Common myeloid progenitor, CD34-positive (primary cell): ENCODE data around the gene CUX1.

ENCODE experiments used
- CTCF ChIA-PET: fragments of 350-600 bp; sonication (Branson Sonifier 250); formaldehyde crosslinking; loops from one replicate; lab custom pipeline; 2021; ENCODE audit warnings: antibody characterized with exemption; lab: Charles Lee
- POLR2A ChIA-PET: fragments of 350-600 bp; sonication (Branson Sonifier 250); formaldehyde crosslinking; loops from one replicate; lab custom pipeline; 2021; ENCODE audit warnings: antibody characterized with exemption; lab: Charles Lee
- DNase-seq, 3 donors: peaks; one replicate each; pipeline versions ENCODE4 v3.0.0 to v3.0.0-alpha.2; 2013
- H3K27ac ChIP-seq, 2 experiments: 1 replicate in 1 of 2; 2 replicates in 1 of 2; pipeline ENCODE4 v1.7.0; 2013; ENCODE audit warnings: inconsistent platforms in 2 of 2, low read length in 2 of 2, mild to moderate bottlenecking in 2 of 2, low read depth in 1 of 2, moderate library complexity in 1 of 2; ENCODE audit not compliant: severe bottlenecking in 2 of 2, insufficient read depth in 1 of 2, poor library complexity in 1 of 2
- H3K27me3 ChIP-seq, 5 experiments: replicated peaks in 2 of 5; 1 replicate in 3 of 5; 2 replicates in 2 of 5; pipeline versions ENCODE4 v1.6.1 to v1.7.0; 2013; ENCODE audit warnings: low read length in 4 of 5, mild to moderate bottlenecking in 2 of 5, moderate library complexity in 2 of 5, inconsistent platforms in 1 of 5; ENCODE audit not compliant: insufficient read depth in 5 of 5, control insufficient read depth in 4 of 5
- H3K36me3 ChIP-seq, 4 experiments: 1 replicate in 2 of 4; 2 replicates in 2 of 4; pipeline versions ENCODE4 v1.6.1 to v1.7.0; 2013; ENCODE audit warnings: low read length in 3 of 4, control low read depth in 1 of 4, mild to moderate bottlenecking in 1 of 4; ENCODE audit not compliant: control insufficient read depth in 4 of 4, insufficient read depth in 4 of 4
- H3K4me1 ChIP-seq, 4 experiments: 1 replicate in 3 of 4; 2 replicates in 1 of 4; pipeline versions ENCODE4 v1.6.1 to v1.7.1; 2013; ENCODE audit warnings: low read length in 3 of 4, mild to moderate bottlenecking in 3 of 4, control low read depth in 1 of 4, inconsistent platforms in 1 of 4, moderate library complexity in 1 of 4; ENCODE audit not compliant: control insufficient read depth in 4 of 4, insufficient read depth in 4 of 4; ENCODE audit errors: control extremely low read depth in 1 of 4
- H3K4me3 ChIP-seq, 7 experiments: 1 replicate in 4 of 7; 2 replicates in 3 of 7; pipeline versions ENCODE4 v1.5.1 to v1.7.0; 2013; ENCODE audit warnings: mild to moderate bottlenecking in 7 of 7, low read length in 6 of 7, moderate library complexity in 6 of 7, inconsistent platforms in 2 of 7, low read depth in 2 of 7, control low read depth in 1 of 7; ENCODE audit not compliant: insufficient read depth in 4 of 7, control insufficient read depth in 1 of 7; ENCODE audit errors: extremely low read depth in 1 of 7
- H3K9me3 ChIP-seq, 5 experiments: 1 replicate in 4 of 5; 2 replicates in 1 of 5; pipeline versions ENCODE4 v1.6.1 to v1.7.1; 2013; ENCODE audit warnings: low read length in 4 of 5, mild to moderate bottlenecking in 2 of 5, inconsistent platforms in 1 of 5, low read depth in 1 of 5, moderate library complexity in 1 of 5; ENCODE audit not compliant: control insufficient read depth in 4 of 5, insufficient read depth in 2 of 5; ENCODE audit errors: control extremely low read depth in 1 of 5
- WGBS: methylation state at CpG from one replicate; pipeline ENCODE4 v1.1.5; 2013; ENCODE audit not compliant: insufficient coverage; 5-methylcytosine and 5-hydroxymethylcytosine counted together

Gene CUX1

DNA sequence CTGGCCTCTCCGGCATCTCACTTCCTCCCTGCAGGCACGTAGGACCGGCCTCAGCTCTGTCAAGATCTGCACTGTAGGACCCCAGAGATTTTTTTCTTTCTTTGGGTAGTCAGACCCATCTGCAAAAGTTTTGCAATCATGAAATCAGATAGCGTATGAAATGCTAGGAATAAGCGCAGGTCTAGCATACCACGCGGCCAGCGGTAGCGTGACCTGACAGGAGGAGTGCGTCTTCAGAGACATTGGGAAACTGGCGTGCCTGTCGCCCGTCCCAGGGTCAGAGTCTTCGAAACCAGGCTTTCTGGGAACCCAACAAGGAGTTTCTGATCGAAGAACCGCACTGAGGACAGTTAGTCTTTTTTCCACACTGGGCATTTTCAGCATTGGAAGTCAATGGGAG, 368.4 kb downstream of the CUX1 start:
- Histone ChIP-seq H3K27ac (no peak overlapping the region), H3K4me1 (no peaks in the 10 kb centered on the region), H3K36me3 (peaks cover 11 to 81% (median 52%) of the 10 kb centered on the region in 4 experiments), H3K9me3 (no peaks in the 10 kb centered on the region), H3K27me3 (no peaks in the 10 kb centered on the region), H3K4me3 (no peak overlapping the region)
- 90% methylated on average over 16 of the region's 16 CpGs for WGBS
- CTCF ChIA-PET = interaction anchor here (0.9 kb wide), 1 partner anchor 111 kb away, joined by 3 read pairs; no protein-coding TSS in a partner anchor
- POLR2A ChIA-PET = no interaction called here
- no peak for DNase-seq

DNA sequence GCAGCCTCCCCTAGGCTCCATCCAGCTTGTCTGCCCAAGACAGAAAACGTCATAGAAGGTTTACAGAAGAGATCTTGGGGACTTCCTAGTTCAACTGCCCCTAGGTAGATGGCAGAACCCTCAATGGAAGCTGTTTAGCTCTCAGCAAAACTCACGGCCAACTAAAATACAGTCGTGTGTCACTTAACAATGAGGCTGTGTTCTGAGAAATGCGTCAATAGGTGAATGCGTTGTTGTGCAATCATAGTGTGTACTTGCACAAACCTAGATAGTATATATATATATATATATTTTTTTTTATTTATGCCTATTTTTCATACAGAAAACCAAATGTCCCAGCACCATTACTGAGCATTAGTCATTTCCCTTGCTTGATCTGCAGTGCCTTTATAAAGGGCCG, 368.9 kb downstream of the CUX1 start:
- H3K27ac ChIP-seq = no peak overlapping the region
- WGBS = 100% methylated on average over 2 of the region's 6 CpGs
- DNase-seq = no peak
- ChIA-PET CTCF (no interaction called here), POLR2A (no interaction called here)
- H3K4me1 ChIP-seq = no peaks in the 10 kb centered on the region
- H3K4me3 ChIP-seq = no peak overlapping the region
- H3K27me3 ChIP-seq = no peaks in the 10 kb centered on the region
- peaks cover 9 to 82% (median 54%) of the 10 kb centered on the region in 4 experiments for H3K36me3 ChIP-seq
- H3K9me3 ChIP-seq = no peaks in the 10 kb centered on the region

DNA sequence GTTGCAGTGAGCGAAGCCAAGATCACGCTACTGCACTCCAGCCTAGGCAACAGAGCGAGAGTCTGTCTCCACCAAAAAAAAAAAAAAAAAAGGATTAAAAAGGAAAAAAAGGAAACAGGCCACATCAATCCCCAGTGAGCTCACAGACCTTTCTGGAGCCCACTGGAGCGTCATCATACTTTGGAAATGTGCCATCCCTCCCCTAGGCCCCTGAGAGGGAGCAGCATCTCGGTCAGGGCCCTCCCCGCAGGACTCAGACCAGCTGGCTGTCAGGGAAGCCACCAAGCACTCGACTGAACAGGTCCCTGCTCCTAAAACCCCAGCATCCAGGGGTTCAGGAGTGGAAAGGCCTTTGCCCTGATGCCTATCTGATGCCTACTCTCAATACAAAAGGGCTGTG, 371.3 kb downstream of the CUX1 start:
- POLR2A ChIA-PET = no interaction called here
- CTCF ChIA-PET = interaction anchor here (0.8 to 1.6 kb wide), 2 partner anchors 18 to 48 kb away, joined by 3 to 4 read pairs; no protein-coding TSS in a partner anchor
- H3K27me3 ChIP-seq = no peaks in the 10 kb centered on the region
- H3K4me3 ChIP-seq = no peak overlapping the region
- H3K9me3 ChIP-seq = no peaks in the 10 kb centered on the region
- no peak for DNase-seq
- WGBS = 94% methylated on average over 6 of the region's 7 CpGs
- no peaks in the 10 kb centered on the region for H3K4me1 ChIP-seq
- H3K27ac ChIP-seq = no peak overlapping the region
- H3K36me3 ChIP-seq = peaks cover 9 to 81% (median 54%) of the 10 kb centered on the region in 4 experiments

DNA sequence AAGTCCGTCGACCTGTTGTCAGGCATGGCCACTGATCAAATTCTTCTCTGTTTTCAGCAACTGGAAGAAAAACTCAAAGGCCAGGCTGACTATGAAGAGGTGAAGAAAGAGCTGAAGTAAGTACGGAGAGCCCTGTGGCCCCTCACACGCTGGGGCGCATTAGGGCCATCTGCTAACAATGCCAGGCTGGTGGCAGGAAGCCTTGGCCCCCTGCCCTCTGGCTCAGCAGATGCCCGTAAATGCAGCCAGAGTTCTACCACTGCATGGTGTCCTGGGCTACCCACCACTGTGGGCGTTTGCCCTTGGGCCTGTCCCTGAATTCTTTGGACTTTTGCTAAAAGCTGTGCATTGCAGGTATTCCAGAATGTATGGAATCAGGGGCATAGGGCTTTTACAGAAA, 372.3 kb downstream of the CUX1 start:
- H3K27me3 ChIP-seq = no peaks in the 10 kb centered on the region
- CTCF ChIA-PET = interaction anchor here (1.2 kb wide), 1 partner anchor 47 kb away, joined by 4 read pairs; no protein-coding TSS in a partner anchor
- peaks cover 12 to 80% (median 55%) of the 10 kb centered on the region in 4 experiments for H3K36me3 ChIP-seq
- WGBS = 98% methylated on average over 6 of the region's 7 CpGs
- POLR2A ChIA-PET = no interaction called here
- no peaks in the 10 kb centered on the region for H3K4me1 ChIP-seq
- H3K4me3 ChIP-seq = no peak overlapping the region
- H3K27ac ChIP-seq = no peak overlapping the region
- H3K9me3 ChIP-seq = no peaks in the 10 kb centered on the region
- no peak for DNase-seq

DNA sequence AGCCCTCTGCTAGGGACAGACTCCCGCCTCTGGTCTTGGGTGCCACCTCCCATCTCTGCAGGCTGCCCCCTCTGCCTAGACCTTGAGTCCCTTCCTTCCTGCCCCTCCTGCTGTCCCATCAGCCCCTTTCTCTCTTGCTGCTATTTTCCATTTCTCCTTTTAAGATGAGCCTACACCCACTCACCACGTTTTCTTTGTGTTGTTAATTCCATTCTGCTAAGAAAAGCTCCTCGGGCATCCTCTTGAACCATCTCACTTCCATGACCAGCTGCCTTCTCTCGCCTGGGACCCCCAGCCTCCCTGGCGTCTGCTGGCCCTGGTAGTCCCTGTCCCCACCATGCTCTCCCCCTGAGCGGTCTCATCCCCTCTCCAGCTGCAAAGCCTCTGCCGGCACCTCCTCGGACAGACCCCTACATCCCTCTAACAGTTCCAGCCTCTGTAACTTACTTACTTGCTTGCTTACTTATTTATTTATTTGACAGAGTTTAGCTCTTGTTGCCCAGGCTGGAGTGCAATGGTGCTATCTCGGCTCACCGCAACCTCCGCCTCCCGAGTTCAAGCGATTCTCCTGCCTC, 373.4 kb downstream of the CUX1 start:
- POLR2A ChIA-PET = no interaction called here
- no peaks in the 10 kb centered on the region for H3K27me3 ChIP-seq
- H3K9me3 ChIP-seq = no peaks in the 10 kb centered on the region
- 89% methylated on average over 10 of the region's 13 CpGs for WGBS
- CTCF ChIA-PET = interaction anchor here (1.2 kb wide), 1 partner anchor 46 kb away, joined by 4 read pairs; no protein-coding TSS in a partner anchor
- peaks cover 12 to 78% (median 59%) of the 10 kb centered on the region in 4 experiments for H3K36me3 ChIP-seq
- no peaks in the 10 kb centered on the region for H3K4me1 ChIP-seq
- no peak overlapping the region for H3K4me3 ChIP-seq
- no peak overlapping the region for H3K27ac ChIP-seq
- no peak for DNase-seq

DNA sequence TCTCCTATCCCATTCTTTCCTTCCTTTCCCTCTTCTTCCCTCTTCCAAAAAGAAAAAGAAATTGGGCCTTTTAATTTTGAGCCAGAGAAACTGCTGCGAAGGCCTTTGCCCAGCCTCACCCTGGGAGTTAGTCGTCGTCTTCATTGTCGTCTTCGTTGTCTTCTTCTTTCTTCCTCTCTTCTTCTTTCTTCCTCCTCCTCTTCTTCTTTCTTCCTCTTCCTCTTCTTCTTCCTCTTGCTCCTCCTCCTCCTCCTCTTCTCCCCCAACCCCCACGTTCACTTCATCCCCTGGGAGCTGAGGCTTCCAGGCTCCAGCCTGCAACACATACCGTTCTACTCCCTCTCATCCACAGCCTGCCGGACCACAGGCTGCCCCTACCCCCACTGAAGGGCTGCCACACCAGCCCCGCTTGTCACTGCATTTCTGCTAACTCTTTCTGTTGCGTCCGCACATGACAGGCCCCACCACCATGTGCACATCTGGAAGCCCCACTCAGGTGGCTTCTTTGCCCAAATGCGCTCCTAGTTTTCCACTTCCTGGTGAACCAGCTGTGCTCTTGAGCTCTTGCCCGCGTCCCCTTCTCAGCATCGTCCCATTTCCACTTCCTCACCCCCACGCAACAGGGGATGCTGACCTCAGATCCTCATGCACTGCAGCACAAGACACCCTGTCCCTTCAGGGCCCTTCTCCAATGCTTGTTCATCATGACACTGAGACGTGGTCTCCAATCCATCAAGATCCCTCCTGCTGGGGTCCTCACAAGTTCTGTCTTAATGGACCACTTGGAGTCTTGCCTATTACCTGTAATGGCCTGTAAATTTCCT, 374.3 kb downstream of the CUX1 start:
- Histone ChIP-seq H3K36me3 (peaks cover 16 to 81% (median 58%) of the 10 kb centered on the region in 4 experiments), H3K27me3 (no peaks in the 10 kb centered on the region), H3K4me3 (no peak overlapping the region), H3K4me1 (no peaks in the 10 kb centered on the region), H3K27ac (no peak overlapping the region), H3K9me3 (no peaks in the 10 kb centered on the region)
- no peak for DNase-seq
- ChIA-PET CTCF (no interaction called here), POLR2A (no interaction called here)
- WGBS = 94% methylated on average over 13 of the region's 17 CpGs

DNA sequence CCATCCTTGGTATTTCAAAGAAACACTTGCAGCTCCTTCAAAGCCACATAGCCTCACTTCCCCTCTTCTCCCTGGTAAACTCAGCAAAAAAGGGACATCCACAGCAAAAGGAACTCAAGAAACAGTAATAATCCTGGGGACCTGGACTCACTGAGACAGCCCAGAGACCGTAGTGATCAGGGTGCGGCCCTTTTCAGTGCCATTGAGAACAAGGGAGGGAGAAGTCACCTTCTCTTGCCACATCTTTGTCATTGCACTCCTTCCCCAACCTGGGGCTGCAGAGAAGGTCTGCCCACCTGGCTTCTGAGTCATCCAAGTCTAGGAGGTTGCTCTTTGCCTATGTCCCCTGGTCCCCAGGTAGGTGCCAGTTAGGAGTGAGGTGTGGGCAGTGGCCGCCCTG, 375.4 kb downstream of the CUX1 start:
- H3K27ac ChIP-seq = no peak overlapping the region
- H3K4me3 ChIP-seq = no peak overlapping the region
- H3K27me3 ChIP-seq = no peaks in the 10 kb centered on the region
- CTCF ChIA-PET = no interaction called here
- 100% methylated on average over 2 of the region's 3 CpGs for WGBS
- H3K36me3 ChIP-seq = peaks cover 16 to 87% (median 61%) of the 10 kb centered on the region in 4 experiments
- POLR2A ChIA-PET = no interaction called here
- H3K9me3 ChIP-seq = no peaks in the 10 kb centered on the region
- no peaks in the 10 kb centered on the region for H3K4me1 ChIP-seq
- DNase-seq = no peak
